Pancreas (tissue), 10 donors: ENCODE results near the gene ACVR1. TPM values are rescaled to one million over a fixed set of nuclear protein-coding genes. Genes with fewer than 3 reads are reported as not detected.

ENCODE experiments used
- ATAC-seq, 4 donors: fragments of 200-7000 bp; cut with Tn5 transposase; one replicate each; pipeline versions ENCODE4 v1.8.0 to v1.9.1; 2020; ENCODE audit warnings: mild to moderate bottlenecking in 4 of 4, moderate library complexity in 4 of 4
- DNase-seq, 6 donors: peaks; one replicate each; pipeline ENCODE4 v3.0.0-alpha.2; 2020
- FAIRE-seq: peaks from 2 replicates; lab custom pipeline; 2012; peaks lifted over from hg19 to GRCh38; lab: Jason Lieb, UNC
- H3K27ac ChIP-seq, 4 donors: fragments of 200-600 bp; sonication (generic); 1 replicate in 3 of 4; 2 replicates in 1 of 4; pipeline versions ENCODE4 v1.5.0 to v1.8.0; 2020
- H3K27me3 ChIP-seq, 4 donors: fragments of 200-600 bp; one replicate each; pipeline ENCODE4 v1.8.0; 2021
- H3K36me3 ChIP-seq, 3 donors: fragments of 200-600 bp; sonication (generic) in 1 of 3; one replicate each; pipeline versions ENCODE4 v1.5.0 to v1.8.0; 2020 to 2021
- H3K4me1 ChIP-seq, 3 donors: fragments of 200-600 bp; one replicate each; pipeline ENCODE4 v1.8.0; 2021
- H3K4me3 ChIP-seq, 4 donors: fragments of 200-600 bp; sonication (generic) in 2 of 4; one replicate each; pipeline versions ENCODE4 v1.5.0 to v1.8.0; 2020 to 2021
- H3K9me3 ChIP-seq, 4 donors: fragments of 200-600 bp; one replicate each; pipeline ENCODE4 v1.8.0; 2021
- CTCF ChIP-seq, 4 donors: fragments of 200-600 bp; sonication (generic) in 3 of 4; IDR thresholded peaks; one replicate each; pipeline versions ENCODE4 v1.5.0 to v1.8.0; 2021; ENCODE audit warnings: antibody characterized with exemption in 4 of 4
- WGBS, 2 donors: extraction: QIAGEN DNeasy Blood & Tissue Kit; methylation state at CpG; one replicate each; pipeline ENCODE4 v1.1.7; 2013; 5-methylcytosine and 5-hydroxymethylcytosine counted together
- intact Hi-C, 3 donors: fragments of 100-400 bp; cut with DNase I; formaldehyde crosslinking; loops; one replicate each; pipeline versions ENCODE4 v1.11.1 to v1.14.2; 2022
- polyA plus RNA-seq, 2 donors: library from polyadenylated mRNA; stranded (reverse); fragments of 200-250 nt; gene quantifications; one replicate each; pipeline ENCODE4 v1.2.3, GENCODE V29; 2013
- total RNA-seq, 6 donors: library from RNA; stranded (reverse); fragmentation: NEBNext Ultra II Directional in 4 of 6; extraction: Animal tissue kit (Norgen Biotek cat#: 25700) in 4 of 6; gene quantifications; one replicate each; pipeline versions ENCODE4 v1.2.1 to v1.2.4, GENCODE V29; 2021 to 2023
- donor health status: healthy with polysubstance abuse.
- donor health status: DM: no; HTN: no; CAD: no; lungs with moderate emphysema.
- donor health status: DM: no; HTN: no; CAD: no.
- donor health status: control.
- donor health status: control.
- donor health status: Bipolar disorder and iron deficiency.
- donor health status: DM: yes; HTN: yes; CAD: no.
- donor health status: DM: no; HTN: no; CAD: no.
- donor health status: DM: no; HTN: no; CAD: no.
- donor health status: DM: yes; HTN: yes; CAD: no.

The ACVR1 gene
- total RNA-seq (10 to 100 TPM in 5 of 6 donors, 1 to 10 TPM in 1; 9.8 to 25.2 (median 12.9) TPM), polyA plus RNA-seq (1 to 10 TPM; 3.1 to 6.7 TPM)

GRCh38 chr2:157876066-157876785, at the start of gene ACVR1:
TSS of gene ACVR1 (minus strand) at chr2:157876330. CDS start at chr2:157799493, 76,837 bp downstream.
- Histone ChIP-seq H3K4me3 (peak within 1 kb of the TSS; percentile 67 to 88 (median 77)), H3K27ac (peak within 1 kb of the TSS; percentile 96 to 99 (median 97)), H3K36me3 (no peaks in the 10 kb centered on the region), H3K4me1 (peaks cover 3 to 47% (median 18%) of the 10 kb centered on the region in 3 donors), H3K9me3 (no peaks in the 10 kb centered on the region), H3K27me3 (no peaks in the 10 kb centered on the region)
- intact Hi-C loops, result loop anchor here in 1 of 3 donors (10.0 kb wide), 1 partner anchor 91 kb away; no protein-coding TSS in a partner anchor
- DNase-seq (peak; percentile 92 to 97 (median 96)), ATAC-seq (peak; percentile 88 to 94 (median 90)), FAIRE-seq (no peak)
- WGBS, 2 donors, result 1% methylated on average over 50 to 85 of the region's 85 CpGs
- TF ChIP-seq CTCF (IDR thresholded peaks at IDR 0.05), result no peak

- Histone ChIP-seq H3K36me3 (no peaks in the 10 kb centered on the region), H3K27me3 (no peaks in the 10 kb centered on the region), H3K4me1 (no peaks in the 10 kb centered on the region), H3K4me3 (no peak overlapping the region), H3K27ac (no peak overlapping the region), H3K9me3 (no peaks in the 10 kb centered on the region)
- TF ChIP-seq CTCF (IDR thresholded peaks at IDR 0.05), result no peak
- DNase-seq, result no peak
- WGBS, 2 donors, result 85 to 86% methylated on average over 3 of the region's 3 CpGs
- no peak for FAIRE-seq
- intact Hi-C loops, result no loop called here
- no peak for ATAC-seq
These were observed 48.9 kb upstream of the ACVR1 start for GRCh38 chr2:157925071-157925470.

GRCh38 chr2:157923598-157924217, 47.6 kb upstream of the ACVR1 start:
- no peaks in the 10 kb centered on the region for H3K27me3 ChIP-seq
- no peak overlapping the region for H3K27ac ChIP-seq
- no peaks in the 10 kb centered on the region for H3K36me3 ChIP-seq
- H3K4me3 ChIP-seq, result no peak overlapping the region
- no peaks in the 10 kb centered on the region for H3K4me1 ChIP-seq
- ATAC-seq, result no peak
- WGBS, 2 donors, result 65 to 70% methylated on average over 5 of the region's 5 CpGs
- TF ChIP-seq CTCF (IDR thresholded peaks at IDR 0.05), result no peak
- no peaks in the 10 kb centered on the region for H3K9me3 ChIP-seq
- no peak for DNase-seq
- intact Hi-C loops, result no loop called here
- no peak for FAIRE-seq

GRCh38 chr2:157922815-157923214, 46.7 kb upstream of the ACVR1 start:
- H3K36me3 ChIP-seq, result no peaks in the 10 kb centered on the region
- no peak for TF ChIP-seq CTCF (IDR thresholded peaks at IDR 0.05)
- intact Hi-C loops, result no loop called here
- no peaks in the 10 kb centered on the region for H3K9me3 ChIP-seq
- no peak for ATAC-seq
- FAIRE-seq, result no peak
- no peak for DNase-seq
- no peak overlapping the region for H3K4me3 ChIP-seq
- WGBS, 2 donors, result 93 to 94% methylated on average over 1 of the region's 1 CpG
- no peaks in the 10 kb centered on the region for H3K27me3 ChIP-seq
- H3K27ac ChIP-seq, result no peak overlapping the region
- no peaks in the 10 kb centered on the region for H3K4me1 ChIP-seq

GRCh38 chr2:157922336-157922735, 46.2 kb upstream of the ACVR1 start:
- FAIRE-seq (no peak), ATAC-seq (no peak), DNase-seq (no peak)
- no peaks in the 10 kb centered on the region for H3K4me1 ChIP-seq
- no peaks in the 10 kb centered on the region for H3K27me3 ChIP-seq
- H3K36me3 ChIP-seq, result no peaks in the 10 kb centered on the region
- intact Hi-C loops, result no loop called here
- 86 to 92% methylated on average over 5 of the region's 5 CpGs for WGBS, 2 donors
- TF ChIP-seq CTCF (IDR thresholded peaks at IDR 0.05), result no peak
- H3K9me3 ChIP-seq, result no peaks in the 10 kb centered on the region
- no peak overlapping the region for H3K27ac ChIP-seq
- no peak overlapping the region for H3K4me3 ChIP-seq
